GM19351 (cell line): ENCODE measurements around the gene ADGRD2.

Source experiments
- ATAC-seq: cut with Tn5 transposase; IDR thresholded peaks from one replicate; pipeline ENCODE4 v1.9.1; 2021; ENCODE audit warnings: mild to moderate bottlenecking, moderate library complexity; ENCODE audit not compliant: unreplicated experiment

ADGRD2 gene

GRCh38 chr9:124495126-124496074, 45.1 kb downstream of the ADGRD2 start:
- no peak for ATAC-seq

- no peak for ATAC-seq
Observed at GRCh38 chr9:124496075-124496449, 45.8 kb downstream of the ADGRD2 start.

- ATAC-seq, result no peak
Observed at GRCh38 chr9:124496463-124496862, 46.2 kb downstream of the ADGRD2 start.

GRCh38 chr9:124497441-124497840, 47.2 kb downstream of the ADGRD2 start:
- no peak for ATAC-seq

DNA sequence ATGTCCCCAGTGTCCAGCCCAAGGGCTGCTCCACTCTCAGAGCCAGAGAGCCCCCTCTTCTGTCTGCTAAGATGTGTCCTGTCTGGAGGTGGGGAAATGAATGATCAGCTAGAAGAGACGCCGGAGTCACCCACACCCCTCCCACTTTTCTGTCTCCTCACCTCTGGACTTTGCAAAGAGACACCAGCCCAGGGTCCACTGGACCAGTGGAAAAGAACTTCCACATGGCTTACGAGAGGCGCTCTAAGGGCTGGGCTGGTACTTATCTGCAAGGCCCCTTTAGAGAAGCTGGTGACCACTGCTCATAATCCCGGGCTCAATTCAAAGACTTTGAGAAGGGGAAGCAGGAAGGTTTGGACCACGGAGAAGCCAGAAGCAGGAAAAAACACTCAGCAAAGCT, 47.8 kb downstream of the ADGRD2 start:
- ATAC-seq, result no peak

GRCh38 chr9:124498499-124499146, 48.4 kb downstream of the ADGRD2 start:
- ATAC-seq, result no peak

GRCh38 chr9:124499216-124499615, 49.0 kb downstream of the ADGRD2 start:
- no peak for ATAC-seq

GRCh38 chr9:124500028-124500795, 50.0 kb downstream of the ADGRD2 start:
- ATAC-seq, result no peak

- ATAC-seq, result no peak
Observed at GRCh38 chr9:124500796-124501611, 50.8 kb downstream of the ADGRD2 start.

DNA sequence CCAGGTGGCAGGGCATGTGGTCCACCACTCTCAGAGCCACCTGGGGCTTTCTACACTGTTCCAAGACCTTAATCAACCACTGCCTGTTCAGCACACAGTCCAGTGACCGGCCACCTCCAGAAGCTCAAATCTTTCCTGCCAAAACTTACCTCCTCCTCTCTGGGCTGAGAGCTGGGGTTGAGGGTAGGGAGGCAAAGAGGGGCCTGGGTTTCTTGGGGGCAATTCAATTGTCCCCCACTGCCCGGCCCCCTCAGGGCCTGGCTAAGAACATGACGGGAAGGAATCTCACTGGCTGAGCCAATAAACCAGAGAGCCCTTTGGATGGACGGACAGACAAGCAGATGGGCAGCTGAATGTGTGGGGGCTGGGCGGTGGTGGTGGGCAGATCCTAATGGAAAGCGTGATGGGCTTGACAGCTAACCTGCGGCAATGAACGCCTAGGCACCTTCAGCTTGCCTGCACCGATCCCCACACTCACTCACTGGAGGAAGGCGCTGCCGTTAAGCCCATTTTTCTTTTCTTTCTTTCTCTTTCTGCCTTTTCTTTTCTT, 51.6 kb downstream of the ADGRD2 start:
- no peak for ATAC-seq

- ATAC-seq, result no peak
Observed at GRCh38 chr9:124502711-124503702, 52.8 kb downstream of the ADGRD2 start.

- no peak for ATAC-seq
Observed at GRCh38 chr9:124503713-124504529, 53.7 kb downstream of the ADGRD2 start.

- ATAC-seq, result no peak
Observed at GRCh38 chr9:124504530-124505005, 54.3 kb downstream of the ADGRD2 start.

- no peak for ATAC-seq
Observed at GRCh38 chr9:124505006-124505900, 55.0 kb downstream of the ADGRD2 start.

GRCh38 chr9:124505901-124506346, 55.7 kb downstream of the ADGRD2 start:
- ATAC-seq, result no peak

DNA sequence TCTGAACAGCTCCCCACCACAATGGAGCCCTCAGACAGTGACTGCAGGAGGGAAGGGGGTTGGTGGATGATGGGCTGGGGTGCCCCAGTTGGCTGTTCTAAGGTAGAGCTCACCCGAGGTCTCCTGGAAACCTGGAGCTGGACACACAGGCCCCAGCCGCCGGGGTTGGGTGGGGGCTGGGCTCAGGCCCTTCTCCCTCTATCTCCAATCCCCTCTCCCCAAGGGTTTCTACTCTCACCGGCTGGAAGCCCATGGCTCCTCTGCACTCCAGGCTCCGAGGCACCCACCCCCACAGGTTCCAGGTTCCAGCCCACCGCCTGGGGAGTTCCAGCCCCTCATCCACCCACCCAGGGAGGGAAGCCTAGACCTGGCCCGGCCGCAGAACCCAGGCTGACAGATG, 56.2 kb downstream of the ADGRD2 start:
- ATAC-seq, result no peak
